MM.1S (cell line): ENCODE measurements around the gene SHISA6.

ENCODE experiments used
- DNase-seq: peaks from one replicate; pipeline ENCODE4 v3.0.0-alpha.2; 2015
- H2AFZ ChIP-seq: fragments of 300-600 bp; sonication (generic); 2 replicates; pipeline ENCODE4 v1.6.0; 2016; ENCODE audit warnings: antibody characterized with exemption, low read length
- H3F3A ChIP-seq: fragments of 300-600 bp; sonication (generic); 2 replicates; pipeline ENCODE4 v1.6.1; 2016; ENCODE audit warnings: mild to moderate bottlenecking, antibody characterized with exemption, low read length, moderate library complexity, mixed read lengths; ENCODE audit not compliant: insufficient read depth
- H3K27ac ChIP-seq: fragments of 300-600 bp; sonication (generic); 2 replicates; pipeline ENCODE4 v1.5.1; 2016; ENCODE audit warnings: mild to moderate bottlenecking, low read length
- H3K27me3 ChIP-seq: fragments of 300-600 bp; sonication (generic); replicated peaks from 2 replicates; pipeline ENCODE4 v1.6.0; 2016; ENCODE audit warnings: low read length; ENCODE audit not compliant: insufficient read depth
- H3K36me3 ChIP-seq: fragments of 300-600 bp; sonication (generic); replicated peaks from 2 replicates; pipeline ENCODE4 v1.6.1; 2016; ENCODE audit warnings: mild to moderate bottlenecking, low read length, mixed read lengths; ENCODE audit not compliant: insufficient read depth
- H3K4me1 ChIP-seq: fragments of 300-600 bp; sonication (generic); 2 replicates; pipeline ENCODE4 v1.6.1; 2016; ENCODE audit warnings: low read length, mixed read lengths
- H3K4me2 ChIP-seq: fragments of 300-600 bp; sonication (generic); 2 replicates; pipeline ENCODE4 v1.6.0; 2016; ENCODE audit warnings: low read depth, low read length
- H3K4me3 ChIP-seq: fragments of 300-600 bp; sonication (generic); 2 replicates; pipeline ENCODE4 v1.5.1; 2016; ENCODE audit warnings: low read length, mixed read lengths
- H3K79me2 ChIP-seq: fragments of 300-600 bp; sonication (generic); 2 replicates; pipeline ENCODE4 v1.6.1; 2016; ENCODE audit warnings: mixed run types, low read length, mixed read lengths
- H3K9ac ChIP-seq: fragments of 300-600 bp; sonication (generic); 2 replicates; pipeline ENCODE4 v1.6.1; 2016; ENCODE audit warnings: low read length, mixed read lengths
- H3K9me2 ChIP-seq: fragments of 300-600 bp; sonication (generic); replicated peaks from 2 replicates; pipeline ENCODE4 v1.6.1; 2016; ENCODE audit warnings: mild to moderate bottlenecking, low read length, mixed read lengths; ENCODE audit not compliant: insufficient read depth
- H3K9me3 ChIP-seq: fragments of 300-600 bp; sonication (generic); replicated peaks from 2 replicates; pipeline ENCODE4 v1.6.1; 2016; ENCODE audit warnings: mild to moderate bottlenecking, low read length, mixed read lengths; ENCODE audit not compliant: insufficient read depth
- H4K20me1 ChIP-seq: fragments of 300-600 bp; sonication (generic); 2 replicates; pipeline ENCODE4 v1.6.1; 2016; ENCODE audit warnings: mild to moderate bottlenecking, low read length, moderate library complexity, mixed read lengths; ENCODE audit not compliant: insufficient read depth
- CTCF ChIP-seq: fragments of 300-600 bp; sonication (generic); IDR thresholded peaks from 2 replicates; pipeline ENCODE4 v1.5.1; 2016; ENCODE audit warnings: antibody characterized with exemption, low read length, mixed read lengths
- EZH2 ChIP-seq: fragments of 300-600 bp; sonication (generic); optimal IDR thresholded peaks from 2 replicates; pipeline ENCODE3; 2017; ENCODE audit warnings: low read depth, mild to moderate bottlenecking, antibody characterized with exemption, low read length, mixed read lengths
- EZH2phosphoT487 ChIP-seq: fragments of 300-600 bp; sonication (generic); IDR thresholded peaks from 2 replicates; pipeline ENCODE4 v1.6.1; 2018; ENCODE audit warnings: antibody characterized with exemption, low read length

SHISA6 gene

GRCh38 chr17:11493936-11494335 is 252.9 kb downstream of the SHISA6 start:
- Histone ChIP-seq H2AFZ (no peak overlapping the region), H3K4me1 (no peaks in the 10 kb centered on the region), H3K79me2 (no peaks in the 10 kb centered on the region), H4K20me1 (no peaks in the 10 kb centered on the region), H3K9me3 (no peaks in the 10 kb centered on the region), H3K4me3 (no peak overlapping the region), H3F3A (no peaks in the 10 kb centered on the region), H3K27ac (no peak overlapping the region), H3K27me3 (no peaks in the 10 kb centered on the region), H3K4me2 (no peak overlapping the region), H3K36me3 (no peaks in the 10 kb centered on the region), H3K9ac (no peak overlapping the region), H3K9me2 (no peaks in the 10 kb centered on the region)
- no peak for TF ChIP-seq CTCF
- no peak for TF ChIP-seq EZH2
- no peak for TF ChIP-seq EZH2phosphoT487
- no peak for DNase-seq

GRCh38 chr17:11495613-11496012 is 254.6 kb downstream of the SHISA6 start:
- H3K27ac ChIP-seq = no peak overlapping the region

GRCh38 chr17:11499881-11500280 is 258.9 kb downstream of the SHISA6 start:
- no peaks in the 10 kb centered on the region for H3K36me3 ChIP-seq
- no peak overlapping the region for H2AFZ ChIP-seq
- H3K9me3 ChIP-seq = no peaks in the 10 kb centered on the region
- H3K9me2 ChIP-seq = no peaks in the 10 kb centered on the region
- no peaks in the 10 kb centered on the region for H3F3A ChIP-seq
- no peaks in the 10 kb centered on the region for H3K79me2 ChIP-seq
- H3K27me3 ChIP-seq = no peaks in the 10 kb centered on the region
- H3K27ac ChIP-seq = no peak overlapping the region
- H3K9ac ChIP-seq = no peak overlapping the region
- H3K4me3 ChIP-seq = no peak overlapping the region
- no peak for DNase-seq
- H4K20me1 ChIP-seq = no peaks in the 10 kb centered on the region
- H3K4me1 ChIP-seq = no peaks in the 10 kb centered on the region
- H3K4me2 ChIP-seq = no peak overlapping the region
- TF ChIP-seq EZH2 = no peak
- TF ChIP-seq EZH2phosphoT487 = no peak
- no peak for TF ChIP-seq CTCF

More at GRCh38 chr17:11495613-11496012, 254.6 kb downstream of the SHISA6 start:
- Histone ChIP-seq H3K79me2 (no peaks in the 10 kb centered on the region), H3K9me2 (no peaks in the 10 kb centered on the region), H3K9me3 (no peaks in the 10 kb centered on the region), H3K36me3 (no peaks in the 10 kb centered on the region), H3K4me1 (no peaks in the 10 kb centered on the region), H3K9ac (no peak overlapping the region), H4K20me1 (no peaks in the 10 kb centered on the region), H3F3A (no peaks in the 10 kb centered on the region), H3K4me2 (no peak overlapping the region), H2AFZ (no peak overlapping the region), H3K4me3 (no peak overlapping the region), H3K27me3 (no peaks in the 10 kb centered on the region)
- TF ChIP-seq EZH2phosphoT487 (no peak), CTCF (no peak), EZH2 (no peak)
- no peak for DNase-seq
